ENCODE measurements around the gene SLC25A19. TPM values are rescaled to one million over a fixed set of nuclear protein-coding genes. Genes with fewer than 3 reads are reported as not detected.

The SLC25A19 gene
- total RNA-seq, 2 donors from 2014 or later, result 8.8 to 10.2 TPM

- Histone ChIP-seq H3K4me1 (peaks cover 0 to 17% of the 10 kb centered on the region in 2 donors), H3K36me3 (peaks cover 87% of the 10 kb centered on the region)
Observed at GRCh38 chr17:75237100-75238014, 51.9 kb downstream of the SLC25A19 start.

GRCh38 chr17:75232786-75233185, 56.4 kb downstream of the SLC25A19 start:
- H3K4me1 ChIP-seq, result peaks cover 0 to 7% of the 10 kb centered on the region in 2 donors
- no peaks in the 10 kb centered on the region for H3K27me3 ChIP-seq
- no peak for DNase-seq (ENCODE audit: low spot score)
- no peak for TF ChIP-seq CTCF (IDR thresholded peaks at IDR 0.05)
- H3K27ac ChIP-seq, result no peak overlapping the region
- H3K36me3 ChIP-seq, result peaks cover 79% of the 10 kb centered on the region
- no peaks in the 10 kb centered on the region for H3K9me3 ChIP-seq
- H3K4me3 ChIP-seq, result no peak overlapping the region

More at GRCh38 chr17:75237100-75238014, 51.9 kb downstream of the SLC25A19 start:
- no peak for TF ChIP-seq CTCF (IDR thresholded peaks at IDR 0.05)
- no peaks in the 10 kb centered on the region for H3K9me3 ChIP-seq
- H3K27ac ChIP-seq, result peak overlapping the region; percentile 69 to 72
- H3K4me3 ChIP-seq, result no peak overlapping the region
- DNase-seq (ENCODE audit: low spot score), result no peak
- no peaks in the 10 kb centered on the region for H3K27me3 ChIP-seq

GRCh38 chr17:75231741-75232464, 57.3 kb downstream of the SLC25A19 start:
- no peak for TF ChIP-seq CTCF (IDR thresholded peaks at IDR 0.05)
- Histone ChIP-seq H3K9me3 (no peaks in the 10 kb centered on the region), H3K27ac (no peak overlapping the region), H3K36me3 (peaks cover 78% of the 10 kb centered on the region), H3K27me3 (no peaks in the 10 kb centered on the region), H3K4me3 (no peak overlapping the region), H3K4me1 (no peaks in the 10 kb centered on the region)
- DNase-seq (ENCODE audit: low spot score), result no peak

- Histone ChIP-seq H3K27me3 (no peaks in the 10 kb centered on the region), H3K9me3 (no peaks in the 10 kb centered on the region), H3K4me3 (no peak overlapping the region), H3K36me3 (peaks cover 78% of the 10 kb centered on the region), H3K27ac (no peak overlapping the region), H3K4me1 (no peaks in the 10 kb centered on the region)
- no peak for DNase-seq (ENCODE audit: low spot score)
- TF ChIP-seq CTCF (IDR thresholded peaks at IDR 0.05), result no peak
Observed at GRCh38 chr17:75231071-75231470, 58.2 kb downstream of the SLC25A19 start.

GRCh38 chr17:75228847-75229246, 60.4 kb downstream of the SLC25A19 start:
- Histone ChIP-seq H3K27me3 (no peaks in the 10 kb centered on the region), H3K36me3 (peaks cover 78% of the 10 kb centered on the region), H3K4me1 (no peaks in the 10 kb centered on the region), H3K27ac (peak overlapping the region in 1 of 2 donors; percentile 35), H3K4me3 (no peak overlapping the region), H3K9me3 (no peaks in the 10 kb centered on the region)
- TF ChIP-seq CTCF (IDR thresholded peaks at IDR 0.05), result no peak
- no peak for DNase-seq (ENCODE audit: low spot score)

Data from right atrium auricular region (tissue), 2 donors.